Right lobe of liver (tissue), 4 donors: ENCODE data around the gene BCL11B.

Experiments
- POLR2A ChIP-seq: fragments of 450-650 bp; IDR thresholded peaks from one replicate; pipeline ENCODE4 v1.6.1; 2017; ENCODE audit warnings: antibody characterized with exemption, mild to moderate bottlenecking
- TF ChIP-seq, protein P1 (sequence below), 4 donors: fragments of 200-600 bp in 3 of 4; fragments of 450-650 bp in 1 of 4; IDR thresholded peaks; one replicate each; pipeline versions ENCODE4 v1.5.1 to v1.8.0; 2016 to 2022; ENCODE audit warnings: antibody characterized with exemption in 4 of 4, mild to moderate bottlenecking in 2 of 4
- donor health status: DM: no; HTN: no; CAD: no.
- donor health status: DM: no; HTN: no; CAD: no.
- donor health status: DM: no; HTN: yes; CAD: no.

- TF ChIP-seq POLR2A = no peak
- TF ChIP-seq, protein P1, sequence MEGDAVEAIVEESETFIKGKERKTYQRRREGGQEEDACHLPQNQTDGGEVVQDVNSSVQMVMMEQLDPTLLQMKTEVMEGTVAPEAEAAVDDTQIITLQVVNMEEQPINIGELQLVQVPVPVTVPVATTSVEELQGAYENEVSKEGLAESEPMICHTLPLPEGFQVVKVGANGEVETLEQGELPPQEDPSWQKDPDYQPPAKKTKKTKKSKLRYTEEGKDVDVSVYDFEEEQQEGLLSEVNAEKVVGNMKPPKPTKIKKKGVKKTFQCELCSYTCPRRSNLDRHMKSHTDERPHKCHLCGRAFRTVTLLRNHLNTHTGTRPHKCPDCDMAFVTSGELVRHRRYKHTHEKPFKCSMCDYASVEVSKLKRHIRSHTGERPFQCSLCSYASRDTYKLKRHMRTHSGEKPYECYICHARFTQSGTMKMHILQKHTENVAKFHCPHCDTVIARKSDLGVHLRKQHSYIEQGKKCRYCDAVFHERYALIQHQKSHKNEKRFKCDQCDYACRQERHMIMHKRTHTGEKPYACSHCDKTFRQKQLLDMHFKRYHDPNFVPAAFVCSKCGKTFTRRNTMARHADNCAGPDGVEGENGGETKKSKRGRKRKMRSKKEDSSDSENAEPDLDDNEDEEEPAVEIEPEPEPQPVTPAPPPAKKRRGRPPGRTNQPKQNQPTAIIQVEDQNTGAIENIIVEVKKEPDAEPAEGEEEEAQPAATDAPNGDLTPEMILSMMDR (IDR thresholded peaks at IDR 0.05) = no peak
Measured at GRCh38 chr14:99213527-99213971, 58.4 kb downstream of the BCL11B start.
